ENCODE measurements around the gene DIP2A. TPM values are rescaled to one million over a fixed set of nuclear protein-coding genes. Genes with fewer than 3 reads are reported as not detected.

Gene DIP2A
- total and polyA plus RNA-seq, 2 of the 8 experiments (the other 6 are each of a cell fraction or from before 2014, with no cell fraction given) = 16.0 to 27.1 TPM

GRCh38 chr21:46469275-46469674 lies 10.6 kb downstream of the DIP2A start:
- H3K9ac ChIP-seq (replicated peaks in 1 of 4; ENCODE audit: extremely low read depth in 1 of 4, low read depth in 3 of 4, low read length in 3 of 4) = no peak overlapping the region
- H3K9me3 ChIP-seq (ENCODE audit: insufficient read depth in 2 of 2, low read depth in 1 of 2, low read length in 1 of 2) = no peaks in the 10 kb centered on the region
- FAIRE-seq (no peak), DNase-seq (ENCODE audit: low read depth in 1 of 2, low spot score in 2 of 2) (no peak)
- TF ChIP-seq, protein P1, sequence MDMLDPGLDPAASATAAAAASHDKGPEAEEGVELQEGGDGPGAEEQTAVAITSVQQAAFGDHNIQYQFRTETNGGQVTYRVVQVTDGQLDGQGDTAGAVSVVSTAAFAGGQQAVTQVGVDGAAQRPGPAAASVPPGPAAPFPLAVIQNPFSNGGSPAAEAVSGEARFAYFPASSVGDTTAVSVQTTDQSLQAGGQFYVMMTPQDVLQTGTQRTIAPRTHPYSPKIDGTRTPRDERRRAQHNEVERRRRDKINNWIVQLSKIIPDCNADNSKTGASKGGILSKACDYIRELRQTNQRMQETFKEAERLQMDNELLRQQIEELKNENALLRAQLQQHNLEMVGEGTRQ (IDR thresholded peaks at IDR 0.05; ENCODE audit: low read length) = no peak
- no peak for TF ChIP-seq PHF8 (conservative IDR thresholded peaks at IDR 0.05; ENCODE audit: low read depth, low read length)
- TF ChIP-seq JUN (IDR thresholded peaks at IDR 0.05; ENCODE audit: low read depth, low read length) = no peak
- TF ChIP-seq SIN3A (conservative IDR thresholded peaks at IDR 0.05 in 1 of 2, IDR thresholded peaks at IDR 0.05 in 1 of 2; ENCODE audit: low read depth in 1 of 2, low read length in 2 of 2) = no peak
- TF ChIP-seq KDM5A (IDR thresholded peaks at IDR 0.05; ENCODE audit: low read length) = no peak
- H3K79me2 ChIP-seq (ENCODE audit: control insufficient read depth in 1 of 2, insufficient read depth in 2 of 2, low read length in 2 of 2) = peaks cover 0 to 3% of the 10 kb centered on the region in 2 experiments; a peak in 1 of 4 replicates
- 92% methylated on average over 3 of the region's 3 CpGs; no CpG with 5 or more reads in 1 of the 2 experiments for WGBS, 2 experiments (ENCODE audit: extremely low coverage in 1 of 2, insufficient coverage in 1 of 2, insufficient read length in 1 of 2, insufficient replicate concordance in 2 of 2, low coverage in 1 of 2, low lambda C conversion rate in 2 of 2, missing lambda C conversion rate in 1 of 2)
- H3K36me3 ChIP-seq (ENCODE audit: control insufficient read depth in 2 of 4, insufficient read depth in 4 of 4, low read length in 3 of 4) = peaks cover 0 to 3% (median 0%) of the 10 kb centered on the region in 4 experiments; a peak in 1 of 8 replicates
- H3K27me3 ChIP-seq (replicated peaks in 1 of 4; ENCODE audit: control insufficient read depth in 3 of 4, extremely low read depth in 1 of 4, insufficient read depth in 3 of 4, low read length in 3 of 4) = no peaks in the 10 kb centered on the region
- H2BK120ac ChIP-seq (replicated peaks; ENCODE audit: low read depth, low read length) = no peak overlapping the region
- H3K4ac ChIP-seq (replicated peaks; ENCODE audit: insufficient read length, low read depth, low read length) = no peak overlapping the region
- H3K4me1 ChIP-seq (replicated peaks in 1 of 4; ENCODE audit: control insufficient read depth in 3 of 4, insufficient read depth in 4 of 4, low read length in 3 of 4) = no peaks in the 10 kb centered on the region
- H3K23ac ChIP-seq (ENCODE audit: insufficient read length) = no peak overlapping the region
- H2AK5ac ChIP-seq (ENCODE audit: low read depth, low read length) = no peak overlapping the region
- no peak overlapping the region for H2BK12ac ChIP-seq (ENCODE audit: low read depth, low read length)
- no peaks in the 10 kb centered on the region for H3K23me2 ChIP-seq (ENCODE audit: low read depth, low read length)
- no peak overlapping the region for H4K91ac ChIP-seq (replicated peaks; ENCODE audit: insufficient read length, low read length)
- no peak overlapping the region for H2AFZ ChIP-seq (ENCODE audit: low read length)
- peaks cover 0 to 1% of the 10 kb centered on the region in 2 experiments for H4K20me1 ChIP-seq (replicated peaks in 1 of 2; ENCODE audit: control insufficient read depth in 1 of 2, insufficient read depth in 2 of 2, low read length in 2 of 2)
- H3K14ac ChIP-seq (ENCODE audit: insufficient read length) = no peak overlapping the region
- no peak overlapping the region for H3K56ac ChIP-seq (replicated peaks; ENCODE audit: insufficient read length, low read depth, low read length)
- ChIA-PET CTCF (ENCODE audit: partially characterized antibody) (interaction anchor here (1.1 kb wide), 1 partner anchor 10 kb away, joined by 3 read pairs; no protein-coding TSS in a partner anchor), POLR2A (ENCODE audit: partially characterized antibody) (interaction anchor here (0.8 to 1.2 kb wide), 3 partner anchors 12 to 165 kb away, joined by 3 to 4 read pairs (median 3); no protein-coding TSS in a partner anchor)
- H3K79me1 ChIP-seq (ENCODE audit: low read depth, low read length) = no peaks in the 10 kb centered on the region; the same call in 1 of the 2 replicates
- no peak overlapping the region for H3K4me2 ChIP-seq (ENCODE audit: insufficient read depth in 1 of 2, low read depth in 2 of 2, low read length in 2 of 2)
- no peak overlapping the region for H3K4me3 ChIP-seq (ENCODE audit: extremely low read depth in 1 of 4, insufficient read depth in 2 of 4, low read depth in 3 of 4, low read length in 4 of 4)
- no peak overlapping the region for H2BK5ac ChIP-seq (ENCODE audit: low read depth, low read length)
- H3K18ac ChIP-seq (ENCODE audit: extremely low read depth, low read length) = no peak overlapping the region
- no peak overlapping the region for H3K27ac ChIP-seq (ENCODE audit: low read depth, low read length)
- H2BK20ac ChIP-seq (ENCODE audit: low read length) = no peak overlapping the region
- no peak overlapping the region for H4K8ac ChIP-seq (ENCODE audit: extremely low read depth, insufficient read depth, low read length)
- H2BK15ac ChIP-seq (ENCODE audit: low read length) = no peak overlapping the region
- H4K5ac ChIP-seq (ENCODE audit: insufficient read length, low read depth, low read length) = no peak overlapping the region
